Ramos (cell line): ENCODE data around the gene GNL2.
"Not testable (repeated sequence)": the region's sequence is repeated elsewhere in the genome, so short reads cannot be mapped to it uniquely, and the experiment has no call there.

Experiments
- in situ Hi-C: fragments of 300-500 bp; cut with MboI; formaldehyde crosslinking; loops from one replicate; pipeline ENCODE4 v1.14.3; 2022; ENCODE audit warnings: low sequenced_read_pairs; ENCODE audit not compliant: unreplicated experiment

The GNL2 gene

GRCh38 chr1:37609994-37610393 is 14.3 kb upstream of the GNL2 start:
- in situ Hi-C loops = no loop called here

- in situ Hi-C loops = no loop called here
Measured at GRCh38 chr1:37609002-37609401, 13.3 kb upstream of the GNL2 start.

GRCh38 chr1:37606481-37607263 is 10.9 kb upstream of the GNL2 start:
- in situ Hi-C loops = no loop called here

- in situ Hi-C loops = no loop called here
Measured at GRCh38 chr1:37605806-37606474, 10.2 kb upstream of the GNL2 start.

- in situ Hi-C loops = no loop called here
Measured at GRCh38 chr1:37605061-37605650, 9.4 kb upstream of the GNL2 start.

GRCh38 chr1:37602750-37603694 is 7.3 kb upstream of the GNL2 start:
- in situ Hi-C loops = loop anchor here (5.0 kb wide), 1 partner anchor 74 kb away; no protein-coding TSS in a partner anchor

- in situ Hi-C loops = loop anchor here (5.0 kb wide), 1 partner anchor 76 kb away; no protein-coding TSS in a partner anchor
Measured at GRCh38 chr1:37601441-37601840, 5.7 kb upstream of the GNL2 start.

GRCh38 chr1:37599940-37600339 is 4.2 kb upstream of the GNL2 start:
- in situ Hi-C loops = loop anchor here (5.0 to 10.0 kb wide), 2 partner anchors 77 to 395 kb away; partner anchors contain the start of gene SF3A3

GRCh38 chr1:37596182-37596667 is 488 bp upstream of the GNL2 start:
- in situ Hi-C loops = loop anchor here (10.0 kb wide), 1 partner anchor 399 kb away; the partner anchor contains the start of gene SF3A3

- in situ Hi-C loops = loop anchor here (10.0 kb wide), 1 partner anchor 401 kb away; the partner anchor contains the start of gene SF3A3
Measured at GRCh38 chr1:37593726-37594125, 2.0 kb downstream of the GNL2 start.

GRCh38 chr1:37588939-37589338 is 6.8 kb downstream of the GNL2 start:
- in situ Hi-C loops = no loop called here

GRCh38 chr1:37584544-37584943 is 11.2 kb downstream of the GNL2 start:
- in situ Hi-C loops = not testable (repeated sequence)

- in situ Hi-C loops = no loop called here
Measured at GRCh38 chr1:37575692-37576091, 20.0 kb downstream of the GNL2 start.

- in situ Hi-C loops = no loop called here
Measured at GRCh38 chr1:37574834-37575480, 20.8 kb downstream of the GNL2 start.

GRCh38 chr1:37570528-37571334 is 25.0 kb downstream of the GNL2 start:
- in situ Hi-C loops = no loop called here

- in situ Hi-C loops = no loop called here
Measured at GRCh38 chr1:37567023-37567422, 28.7 kb downstream of the GNL2 start.

GRCh38 chr1:37564892-37565291 is 30.8 kb downstream of the GNL2 start:
- in situ Hi-C loops = no loop called here

- in situ Hi-C loops = no loop called here
Measured at GRCh38 chr1:37562984-37563383, 32.8 kb downstream of the GNL2 start.
